ENCODE measurements around the gene GIGYF2.

- TF ChIP-seq CTCF (IDR thresholded peaks at IDR 0.05; ENCODE audit: poor library complexity, severe bottlenecking) (no peak), EP300 (conservative IDR thresholded peaks at IDR 0.05; ENCODE audit: poor library complexity, severe bottlenecking) (no peak), SMC3 (conservative IDR thresholded peaks at IDR 0.05; ENCODE audit: poor library complexity) (no peak), REST (IDR thresholded peaks at IDR 0.05; ENCODE audit: borderline replicate concordance) (no peak)
Observed at GRCh38 chr2:232838406-232838874, 141.3 kb downstream of the GIGYF2 start.

Measured in neural cell (in vitro differentiated cells).